Heart left ventricle (tissue), 16 donors: Measurements from ENCODE around the gene MT1H. TPM values are rescaled to one million over a fixed set of nuclear protein-coding genes. Genes with fewer than 3 reads are reported as not detected.
A peak's percentile ranks its signal among the peaks of the same experiment; 100 is the strongest.

ENCODE experiments used
- ATAC-seq, 4 donors: fragments of 200-7000 bp; cut with Tn5 transposase; one replicate each; pipeline ENCODE4 v1.9.1; 2020 to 2022; ENCODE audit warnings: moderate library complexity in 4 of 4, mild to moderate bottlenecking in 3 of 4, moderate number of reproducible peaks in 1 of 4
- DNase-seq, 5 donors: peaks; one replicate each; pipeline ENCODE4 v3.0.0-alpha.2; 2020
- H3K27ac ChIP-seq, 12 donors: fragments of 200-600 bp; sonication (generic) in 4 of 12; one replicate each; pipeline versions ENCODE4 v1.5.0 to v1.8.0; 2016 to 2022; ENCODE audit warnings: mild to moderate bottlenecking in 2 of 12
- H3K27me3 ChIP-seq, 9 donors: fragments of 200-600 bp; sonication (generic) in 2 of 9; one replicate each; pipeline versions ENCODE4 v1.5.1 to v1.8.0; 2016 to 2022; ENCODE audit warnings: mild to moderate bottlenecking in 3 of 9
- H3K36me3 ChIP-seq, 9 donors: fragments of 200-600 bp; sonication (generic) in 2 of 9; one replicate each; pipeline versions ENCODE4 v1.5.0 to v1.8.0; 2018 to 2022; ENCODE audit warnings: mild to moderate bottlenecking in 2 of 9
- H3K4me1 ChIP-seq, 12 donors: fragments of 200-600 bp; sonication (generic) in 4 of 12; one replicate each; pipeline versions ENCODE4 v1.5.0 to v1.8.0; 2016 to 2022; ENCODE audit warnings: mild to moderate bottlenecking in 3 of 12
- H3K4me3 ChIP-seq, 12 donors: fragments of 200-600 bp; sonication (generic) in 4 of 12; one replicate each; pipeline versions ENCODE4 v1.5.0 to v1.8.0; 2017 to 2022; ENCODE audit warnings: mild to moderate bottlenecking in 9 of 12, moderate library complexity in 4 of 12
- H3K9me3 ChIP-seq, 12 donors: fragments of 200-600 bp; sonication (generic) in 4 of 12; one replicate each; pipeline versions ENCODE4 v1.5.0 to v1.8.0; 2016 to 2022; ENCODE audit warnings: mild to moderate bottlenecking in 1 of 12
- CTCF ChIP-seq, 12 donors: fragments of 200-600 bp; sonication (generic) in 4 of 12; IDR thresholded peaks; one replicate each; pipeline versions ENCODE4 v1.5.0 to v1.8.0; 2018 to 2022; ENCODE audit warnings: antibody characterized with exemption in 12 of 12, mild to moderate bottlenecking in 5 of 12
- POLR2A ChIP-seq, 2 donors: fragments of 450-650 bp; IDR thresholded peaks; one replicate each; pipeline ENCODE4 v1.6.1; 2017; ENCODE audit warnings: antibody characterized with exemption in 2 of 2, mild to moderate bottlenecking in 2 of 2, moderate library complexity in 2 of 2
- WGBS, 4 donors: extraction: QIAGEN DNeasy Blood & Tissue Kit in 2 of 4; methylation state at CpG; one replicate each; pipeline versions ENCODE4 v1.1.5 to v1.1.7; 2013 to 2018; 5-methylcytosine and 5-hydroxymethylcytosine counted together
- intact Hi-C, 10 donors: fragments of 100-400 bp; cut with DNase I; formaldehyde crosslinking; loops; one replicate each; pipeline versions ENCODE4 v1.11.1 to v1.14.2; 2022
- polyA plus RNA-seq, 2 donors: library from polyadenylated mRNA; stranded (reverse); fragments of 200-250 nt; gene quantifications; one replicate each; pipeline ENCODE4 v1.2.3, GENCODE V29; 2013
- total RNA-seq, 9 donors: library from RNA; depleted of rRNA in 2 of 9; stranded (reverse); fragments of >200 nt in 2 of 9; fragmentation: NEBNext Ultra II Directional in 3 of 9; extraction: Animal tissue kit (Norgen Biotek cat#: 25700) in 3 of 9; gene quantifications; one replicate each; pipeline versions ENCODE4 v1.1.0 to v1.2.4, GENCODE V29; 2016 to 2023
- donor health status: ischemic (EF 13 %, LVEDD 7.1; RV severe dilation, severe dysfunction).
- donor health status: healthy with polysubstance abuse.
- donor health status: DM: no; HTN: yes; CAD: no.
- donor health status: DM: no; HTN: no; CAD: no.
- donor health status: ischemic (EF 25% LVEDD 6.9; RV normal size, moderate dysfunction).
- donor health status: ischemic (EF 25% LVEDD 5.7; RV mildly dilated, moderate dysfunction).
- donor health status: healthy.
- donor health status: DM: yes; HTN: yes; CAD: no.
- donor health status: ischemic (EF 35%, LVEDD 5.7; RV mildly dilated, moderate dysfunction).
- donor health status: nonischemic (EF 11% LVEDD 7.7; RV severe dilation, severe dysfunction).
- donor health status: DM: yes; HTN: yes; CAD: no.
- donor health status: PGD.
- donor health status: ischemic (EF 29% LVEDD 5.4; RV normal size, mild dysfunction).
- donor health status: nonischemic (EF 23%, LVEDD 6.1; RV moderate dilation, normal function).

The MT1H gene
- total and polyA plus RNA-seq, 11 donors = 2.2 to 3.1 TPM; not detected in 9

- Histone ChIP-seq H3K4me1 (peaks cover 0 to 38% (median 16%) of the 10 kb centered on the region in 12 donors), H3K27me3 (peaks cover 0 to 89% (median 29%) of the 10 kb centered on the region in 9 donors), H3K36me3 (no peaks in the 10 kb centered on the region), H3K27ac (no peak overlapping the region), H3K9me3 (no peaks in the 10 kb centered on the region), H3K4me3 (no peak overlapping the region)
- 39 to 65% (median 61%) methylated on average over 9 of the region's 9 CpGs for WGBS, 4 donors
- intact Hi-C loops = loop anchor here in 1 of 10 donors (5.0 kb wide), 1 partner anchor 45 kb away; the partner anchor contains the start of gene MT1X
- ATAC-seq (no peak), DNase-seq (no peak)
- TF ChIP-seq CTCF (IDR thresholded peaks at IDR 0.05) (no peak), POLR2A (IDR thresholded peaks at IDR 0.05) (no peak)
Observed at GRCh38 chr16:56636616-56637413, 32.8 kb upstream of the MT1H start.

GRCh38 chr16:56637814-56638750 is 31.5 kb upstream of the MT1H start, which contains the start of gene MT1A:
Gene MT1A, plus strand, starts transcription at chr16:56638666. Its CDS starts 73 bp downstream, at chr16:56638739.
- WGBS, 4 donors = 5 to 10% (median 6%) methylated on average over 50 to 68 of the region's 68 CpGs
- Histone ChIP-seq H3K27me3 (peaks cover 0 to 83% (median 31%) of the 10 kb centered on the region in 9 donors), H3K4me1 (peaks cover 0 to 34% (median 14%) of the 10 kb centered on the region in 12 donors), H3K9me3 (no peaks in the 10 kb centered on the region), H3K4me3 (peak within 1 kb of the TSS; percentile 22 to 67 (median 58)), H3K36me3 (no peaks in the 10 kb centered on the region), H3K27ac (peak within 1 kb of the TSS; percentile 17 to 83 (median 57))
- ATAC-seq (peak; percentile 86 to 93 (median 91)), DNase-seq (peak; percentile 78 to 90 (median 88))
- intact Hi-C loops = loop anchor here in 2 of 10 donors (2.0 to 5.0 kb wide), 2 partner anchors 29 to 44 kb away; partner anchors contain the start of genes MT1X (in 1 of the 2) and MT2A (in 1 of the 2)
- TF ChIP-seq POLR2A (IDR thresholded peaks at IDR 0.05) = peak in 1 of 2 donors; percentile 74
- no peak for TF ChIP-seq CTCF (IDR thresholded peaks at IDR 0.05)

GRCh38 chr16:56639045-56639444 is 30.6 kb upstream of the MT1H start:
- H3K27me3 ChIP-seq = peaks cover 0 to 86% (median 36%) of the 10 kb centered on the region in 9 donors
- peak overlapping the region in 1 of 12 donors; percentile 64 for H3K4me3 ChIP-seq
- peaks cover 4 to 37% (median 19%) of the 10 kb centered on the region in 12 donors for H3K4me1 ChIP-seq
- 38 to 68% (median 65%) methylated on average over 1 of the region's 1 CpG for whole genome bisulfite sequencing, 4 donors
- TF ChIP-seq POLR2A (IDR thresholded peaks at IDR 0.05) (no peak), CTCF (IDR thresholded peaks at IDR 0.05) (no peak)
- DNase-seq (no peak), ATAC-seq (no peak)
- H3K36me3 ChIP-seq = no peaks in the 10 kb centered on the region
- no peaks in the 10 kb centered on the region for H3K9me3 ChIP-seq
- H3K27ac ChIP-seq = peak overlapping the region in 2 of 12 donors; percentile 17 to 60
- intact Hi-C loops = loop anchor here in 2 of 10 donors (2.0 to 5.0 kb wide), 2 partner anchors 30 to 43 kb away; partner anchors contain the start of genes MT1X (in 1 of the 2) and MT2A (in 1 of the 2)
